Neuronal stem cell (in vitro differentiated cells): ENCODE measurements around the gene PNRC1.
"Not testable (repeated sequence)": the region's sequence is repeated elsewhere in the genome, so short reads cannot be mapped to it uniquely, and the experiment has no call there.

ENCODE experiments used
- DNase-seq: peaks from one replicate; pipeline ENCODE4 v3.0.0-alpha.2; 2013; ENCODE audit warnings: low spot score
- H2AFZ ChIP-seq: one replicate; pipeline ENCODE4 v1.6.1; 2013; ENCODE audit warnings: mild to moderate bottlenecking, low read length, inconsistent platforms
- H2AK5ac ChIP-seq: 2 replicates; pipeline ENCODE4 v1.6.1; 2013; ENCODE audit warnings: low read depth, mild to moderate bottlenecking, inconsistent platforms, low read length, moderate library complexity, mixed read lengths
- H2BK120ac ChIP-seq: 2 replicates; pipeline ENCODE4 v1.6.1; 2013; ENCODE audit warnings: low read depth, mild to moderate bottlenecking, inconsistent platforms, low read length, moderate library complexity, mixed read lengths
- H2BK12ac ChIP-seq: one replicate; pipeline ENCODE4 v1.6.1; 2013; ENCODE audit warnings: low read length, inconsistent platforms
- H2BK15ac ChIP-seq: 2 replicates; pipeline ENCODE4 v1.6.1; 2013; ENCODE audit warnings: mild to moderate bottlenecking, low read length, inconsistent platforms, mixed read lengths
- H2BK5ac ChIP-seq: one replicate; pipeline ENCODE4 v1.6.1; 2013; ENCODE audit warnings: inconsistent platforms, mild to moderate bottlenecking, low read length, moderate library complexity
- H3K14ac ChIP-seq: one replicate; pipeline ENCODE4 v1.6.1; 2013; ENCODE audit warnings: low read length, inconsistent platforms
- H3K18ac ChIP-seq: 2 replicates; pipeline ENCODE4 v1.6.1; 2013; ENCODE audit warnings: low read length, inconsistent platforms
- H3K23ac ChIP-seq: 2 replicates; pipeline ENCODE4 v1.6.1; 2013; ENCODE audit warnings: low read depth, mild to moderate bottlenecking, mixed read lengths, low read length, inconsistent platforms; ENCODE audit not compliant: poor library complexity
- H3K27ac ChIP-seq: replicated peaks from 3 replicates; pipeline ENCODE4 v1.5.1; 2013; ENCODE audit warnings: low read length, inconsistent platforms
- H3K27me3 ChIP-seq, 3 experiments: 2 replicates each; pipeline ENCODE4 v1.6.1; 2013; ENCODE audit warnings: low read length in 3 of 3, mild to moderate bottlenecking in 2 of 3, inconsistent platforms in 1 of 3, low read depth in 1 of 3, mixed read lengths in 1 of 3, moderate library complexity in 1 of 3; ENCODE audit not compliant: control insufficient read depth in 3 of 3, insufficient read depth in 3 of 3
- H3K36me3 ChIP-seq, 2 donors: replicated peaks in 1 of 2; 2 replicates each; pipeline ENCODE4 v1.6.1; 2013; ENCODE audit warnings: low read length in 2 of 2; ENCODE audit not compliant: control insufficient read depth in 2 of 2, insufficient read depth in 2 of 2
- H3K4ac ChIP-seq: 2 replicates; pipeline ENCODE4 v1.6.1; 2013; ENCODE audit warnings: inconsistent platforms, mild to moderate bottlenecking, low read length, moderate library complexity
- H3K4me1 ChIP-seq, 2 donors: 1 replicate in 1 of 2; 2 replicates in 1 of 2; pipeline ENCODE4 v1.6.1; 2013; ENCODE audit warnings: low read length in 2 of 2, low read depth in 1 of 2; ENCODE audit not compliant: control insufficient read depth in 2 of 2, insufficient read depth in 1 of 2
- H3K4me2 ChIP-seq: one replicate; pipeline ENCODE4 v1.6.1; 2013; ENCODE audit warnings: mild to moderate bottlenecking, low read length, inconsistent platforms; ENCODE audit not compliant: insufficient read depth, poor library complexity, severe bottlenecking
- H3K4me3 ChIP-seq, 2 donors: 2 replicates each; pipeline ENCODE4 v1.5.1; 2013; ENCODE audit warnings: low read length in 2 of 2, mild to moderate bottlenecking in 2 of 2, inconsistent platforms in 1 of 2, moderate library complexity in 1 of 2
- H3K79me1 ChIP-seq: one replicate; pipeline ENCODE4 v1.6.1; 2013; ENCODE audit warnings: low read depth, mild to moderate bottlenecking, inconsistent platforms, low read length, moderate library complexity
- H3K9ac ChIP-seq: one replicate; pipeline ENCODE4 v1.6.1; 2013; ENCODE audit warnings: mild to moderate bottlenecking, low read depth, low read length, inconsistent platforms; ENCODE audit not compliant: poor library complexity
- H3K9me3 ChIP-seq, 2 donors: replicated peaks in 1 of 2; 2 replicates each; pipeline versions ENCODE3 to v1.6.1; 2013; ENCODE audit warnings: low read length in 2 of 2, mild to moderate bottlenecking in 2 of 2, inconsistent platforms in 1 of 2, low read depth in 1 of 2, mixed read lengths in 1 of 2, moderate library complexity in 1 of 2; ENCODE audit not compliant: control insufficient read depth in 2 of 2, insufficient read depth in 1 of 2
- H4K8ac ChIP-seq: one replicate; pipeline ENCODE4 v1.6.1; 2013; ENCODE audit warnings: low read depth, mild to moderate bottlenecking, inconsistent platforms, low read length, moderate library complexity
- H4K91ac ChIP-seq: one replicate; pipeline ENCODE4 v1.6.1; 2013; ENCODE audit warnings: low read length, low read depth, mild to moderate bottlenecking, inconsistent platforms; ENCODE audit not compliant: poor library complexity
- WGBS, 2 donors: extraction: QIAGEN DNeasy Blood & Tissue Kit; methylation state at CpG; one replicate each; pipeline ENCODE4 v1.1.7; 2013; ENCODE audit warnings: missing lambda C conversion rate in 2 of 2, mixed read lengths in 1 of 2; ENCODE audit not compliant: insufficient read length in 2 of 2, insufficient replicate concordance in 1 of 2; ENCODE audit errors: extremely low coverage in 2 of 2; 5-methylcytosine and 5-hydroxymethylcytosine counted together

The PNRC1 gene

GRCh38 chr6:89121934-89122333 lies 41.4 kb downstream of the PNRC1 start:
- Histone ChIP-seq H3K14ac (no peak overlapping the region), H2BK120ac (no peak overlapping the region), H3K9me3 (no peaks in the 10 kb centered on the region), H2BK15ac (no peak overlapping the region), H3K27ac (no peak overlapping the region), H3K4ac (no peak overlapping the region), H3K27me3 (no peaks in the 10 kb centered on the region), H3K79me1 (peaks cover 6% of the 10 kb centered on the region), H4K91ac (no peak overlapping the region), H2BK5ac (no peak overlapping the region), H3K23ac (no peak overlapping the region), H3K36me3 (no peaks in the 10 kb centered on the region), H4K8ac (no peak overlapping the region), H2BK12ac (no peak overlapping the region), H2AK5ac (no peak overlapping the region), H3K4me2 (no peak overlapping the region), H2AFZ (no peak overlapping the region), H3K4me1 (no peaks in the 10 kb centered on the region), H3K18ac (no peak overlapping the region), H3K9ac (no peak overlapping the region), H3K4me3 (no peak overlapping the region)
- no CpG with 5 or more reads among the region's 1 CpG for WGBS, 2 donors
- no peak for DNase-seq

GRCh38 chr6:89122625-89123024 lies 42.1 kb downstream of the PNRC1 start:
- Histone ChIP-seq H3K18ac (no peak overlapping the region), H3K4me1 (no peaks in the 10 kb centered on the region), H3K4me3 (no peak overlapping the region), H3K27me3 (no peaks in the 10 kb centered on the region), H3K14ac (no peak overlapping the region), H4K91ac (no peak overlapping the region), H3K4ac (no peak overlapping the region), H3K4me2 (no peak overlapping the region), H2BK5ac (no peak overlapping the region), H2BK120ac (no peak overlapping the region), H2AK5ac (no peak overlapping the region), H3K9me3 (no peaks in the 10 kb centered on the region), H3K9ac (no peak overlapping the region), H4K8ac (no peak overlapping the region), H3K36me3 (no peaks in the 10 kb centered on the region), H2AFZ (no peak overlapping the region), H3K23ac (no peak overlapping the region), H3K79me1 (peaks cover 2% of the 10 kb centered on the region), H3K27ac (no peak overlapping the region), H2BK12ac (no peak overlapping the region), H2BK15ac (no peak overlapping the region)
- DNase-seq: no peak

- not testable (repeated sequence) for H2AK5ac ChIP-seq, H2BK15ac ChIP-seq, H4K8ac ChIP-seq, H3K9ac ChIP-seq, DNase-seq, H3K27me3 ChIP-seq, H3K23ac ChIP-seq, H2BK120ac ChIP-seq, H3K4ac ChIP-seq, H3K14ac ChIP-seq, H3K18ac ChIP-seq, H3K79me1 ChIP-seq, H3K36me3 ChIP-seq, H2AFZ ChIP-seq, H3K4me2 ChIP-seq, H2BK12ac ChIP-seq, H3K4me3 ChIP-seq, H3K9me3 ChIP-seq, H3K4me1 ChIP-seq, H4K91ac ChIP-seq, H2BK5ac ChIP-seq, H3K27ac ChIP-seq
- WGBS, 2 donors: no CpG with 5 or more reads among the region's 2 CpGs
Observed at GRCh38 chr6:89128256-89128671, 47.7 kb downstream of the PNRC1 start.

GRCh38 chr6:89131599-89131998 lies 51.0 kb downstream of the PNRC1 start:
- Histone ChIP-seq H2BK15ac (no peak overlapping the region), H3K27ac (no peak overlapping the region), H3K14ac (no peak overlapping the region), H2AFZ (no peak overlapping the region), H3K23ac (no peak overlapping the region), H3K4ac (no peak overlapping the region), H3K4me2 (no peak overlapping the region), H2BK5ac (no peak overlapping the region), H3K9ac (no peak overlapping the region), H3K79me1 (no peaks in the 10 kb centered on the region), H3K9me3 (peaks cover 2 to 6% of the 10 kb centered on the region in 2 donors), H3K4me1 (no peaks in the 10 kb centered on the region), H2BK12ac (no peak overlapping the region), H4K8ac (no peak overlapping the region), H3K18ac (no peak overlapping the region), H3K36me3 (no peaks in the 10 kb centered on the region), H4K91ac (no peak overlapping the region), H2AK5ac (no peak overlapping the region), H3K4me3 (no peak overlapping the region), H3K27me3 (no peaks in the 10 kb centered on the region), H2BK120ac (no peak overlapping the region)
- WGBS, 2 donors: no CpG with 5 or more reads among the region's 3 CpGs
- DNase-seq: no peak
